ENCODE data around the gene CTCF. TPM values are rescaled to one million over a fixed set of nuclear protein-coding genes. Genes with fewer than 3 reads are reported as not detected.

The CTCF gene
- total RNA-seq, 2 donors from 2014 or later, result 24.5 to 31.6 TPM

- no peaks in the 10 kb centered on the region for H3K9me3 ChIP-seq
- H3K27me3 ChIP-seq, result peaks cover 12 to 30% of the 10 kb centered on the region in 2 donors
- H3K36me3 ChIP-seq, result no peaks in the 10 kb centered on the region
- no peak for DNase-seq (ENCODE audit: low spot score)
- H3K4me1 ChIP-seq, result peaks cover 0 to 27% of the 10 kb centered on the region in 2 donors
- no peak overlapping the region for H3K27ac ChIP-seq
- no peak overlapping the region for H3K4me3 ChIP-seq
- TF ChIP-seq CTCF (IDR thresholded peaks at IDR 0.05), result no peak
Observed at GRCh38 chr16:67650023-67650422, 87.7 kb downstream of the CTCF start.

GRCh38 chr16:67651039-67651438, 88.7 kb downstream of the CTCF start:
- no peak for TF ChIP-seq CTCF (IDR thresholded peaks at IDR 0.05)
- no peak overlapping the region for H3K27ac ChIP-seq
- H3K4me3 ChIP-seq, result no peak overlapping the region
- H3K9me3 ChIP-seq, result no peaks in the 10 kb centered on the region
- no peaks in the 10 kb centered on the region for H3K36me3 ChIP-seq
- peaks cover 0 to 24% of the 10 kb centered on the region in 2 donors for H3K4me1 ChIP-seq
- no peak for DNase-seq (ENCODE audit: low spot score)
- H3K27me3 ChIP-seq, result peaks cover 8 to 24% of the 10 kb centered on the region in 2 donors

- Histone ChIP-seq H3K36me3 (no peaks in the 10 kb centered on the region), H3K4me1 (peaks cover 0 to 24% of the 10 kb centered on the region in 2 donors), H3K4me3 (no peak overlapping the region), H3K9me3 (no peaks in the 10 kb centered on the region), H3K27me3 (peaks cover 8 to 24% of the 10 kb centered on the region in 2 donors), H3K27ac (no peak overlapping the region)
- TF ChIP-seq CTCF (IDR thresholded peaks at IDR 0.05), result no peak
- DNase-seq (ENCODE audit: low spot score), result no peak
Observed at GRCh38 chr16:67651847-67652246, 89.5 kb downstream of the CTCF start.

GRCh38 chr16:67652578-67653127, 90.3 kb downstream of the CTCF start:
- DNase-seq (ENCODE audit: low spot score), result no peak

GRCh38 chr16:67653128-67653788, 90.9 kb downstream of the CTCF start:
- H3K36me3 ChIP-seq, result no peaks in the 10 kb centered on the region
- H3K4me3 ChIP-seq, result peak overlapping the region; percentile 28 to 48
- DNase-seq (ENCODE audit: low spot score), result no peak
- no peaks in the 10 kb centered on the region for H3K9me3 ChIP-seq
- H3K27me3 ChIP-seq, result peaks cover 8 to 18% of the 10 kb centered on the region in 2 donors
- no peak overlapping the region for H3K27ac ChIP-seq
- no peak for TF ChIP-seq CTCF (IDR thresholded peaks at IDR 0.05)
- peaks cover 0 to 22% of the 10 kb centered on the region in 2 donors for H3K4me1 ChIP-seq

More at GRCh38 chr16:67652578-67653127, 90.3 kb downstream of the CTCF start:
- Histone ChIP-seq H3K27ac (no peak overlapping the region), H3K4me3 (peak overlapping the region; percentile 28 to 48), H3K27me3 (peaks cover 8 to 24% of the 10 kb centered on the region in 2 donors), H3K9me3 (no peaks in the 10 kb centered on the region), H3K36me3 (no peaks in the 10 kb centered on the region), H3K4me1 (peaks cover 0 to 24% of the 10 kb centered on the region in 2 donors)
- no peak for TF ChIP-seq CTCF (IDR thresholded peaks at IDR 0.05)

All from right atrium auricular region (tissue), 2 donors.